Smooth muscle cell of trachea (primary cell): Measurements from ENCODE around the gene GDF9. TPM values are rescaled to one million over a fixed set of nuclear protein-coding genes. Genes with fewer than 3 reads are reported as not detected.

Experiments
- total RNA-seq: library from RNA; depleted of rRNA; stranded (reverse); fragments of >200 nt; gene quantifications from 2 replicates; pipeline ENCODE4 v1.2.1, GENCODE V29; 2014

GDF9 gene
- total RNA-seq, result 0.15 and 0.17 TPM in 2 replicates

GRCh38 chr5:132866342-132867045 is at the start of gene GDF9, which contains the start of gene UQCRQ:
Gene GDF9 (minus strand): TSS chr5:132866469. CDS start chr5:132864533, 1,936 bp downstream.
Gene UQCRQ (plus strand): TSS chr5:132866642. CDS start chr5:132866882, 240 bp downstream.

DNA sequence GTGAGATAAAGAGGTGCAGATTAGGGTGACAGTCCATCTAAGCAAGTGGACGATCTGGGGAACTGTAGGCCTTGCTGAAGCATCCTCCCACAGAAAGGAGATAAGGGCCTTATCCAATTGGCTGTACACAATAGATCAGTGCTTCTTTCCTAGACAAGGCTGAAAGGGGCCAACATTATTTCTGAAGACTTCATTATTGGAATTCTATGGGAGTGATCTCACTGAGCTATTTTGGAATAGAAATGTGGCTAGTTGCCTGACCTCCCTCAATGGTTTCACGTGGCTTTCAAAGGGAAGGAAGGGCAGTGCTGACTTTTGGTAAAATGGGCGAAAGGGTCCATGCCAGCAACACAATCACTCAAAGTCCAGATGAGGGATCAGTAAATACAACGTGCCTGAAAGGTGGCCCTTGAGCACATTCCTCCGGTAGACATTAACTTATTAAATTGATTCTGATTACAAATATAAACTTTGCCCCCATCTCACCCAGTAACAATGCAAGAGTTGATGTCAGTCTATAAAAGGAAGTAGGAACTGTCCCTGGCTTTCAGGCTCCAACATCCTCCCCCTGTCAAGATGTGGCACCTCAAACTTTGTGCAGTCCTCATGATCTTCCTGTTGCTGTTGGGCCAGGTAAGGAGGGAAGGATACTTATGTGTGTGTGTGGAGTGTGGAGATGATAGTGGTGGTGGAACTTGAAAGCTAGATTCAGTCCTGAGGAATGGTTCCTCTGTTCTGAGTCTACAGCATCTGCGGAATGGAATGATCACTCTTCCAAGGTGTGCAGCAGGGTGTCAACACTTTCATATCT is 7.1 kb upstream of the GDF9 start, which contains the start of gene LEAP2:
Gene LEAP2 (plus strand): TSS at position 550 of the 811 bp plus-strand sequence. CDS start 27 bp downstream, at position 577.

DNA sequence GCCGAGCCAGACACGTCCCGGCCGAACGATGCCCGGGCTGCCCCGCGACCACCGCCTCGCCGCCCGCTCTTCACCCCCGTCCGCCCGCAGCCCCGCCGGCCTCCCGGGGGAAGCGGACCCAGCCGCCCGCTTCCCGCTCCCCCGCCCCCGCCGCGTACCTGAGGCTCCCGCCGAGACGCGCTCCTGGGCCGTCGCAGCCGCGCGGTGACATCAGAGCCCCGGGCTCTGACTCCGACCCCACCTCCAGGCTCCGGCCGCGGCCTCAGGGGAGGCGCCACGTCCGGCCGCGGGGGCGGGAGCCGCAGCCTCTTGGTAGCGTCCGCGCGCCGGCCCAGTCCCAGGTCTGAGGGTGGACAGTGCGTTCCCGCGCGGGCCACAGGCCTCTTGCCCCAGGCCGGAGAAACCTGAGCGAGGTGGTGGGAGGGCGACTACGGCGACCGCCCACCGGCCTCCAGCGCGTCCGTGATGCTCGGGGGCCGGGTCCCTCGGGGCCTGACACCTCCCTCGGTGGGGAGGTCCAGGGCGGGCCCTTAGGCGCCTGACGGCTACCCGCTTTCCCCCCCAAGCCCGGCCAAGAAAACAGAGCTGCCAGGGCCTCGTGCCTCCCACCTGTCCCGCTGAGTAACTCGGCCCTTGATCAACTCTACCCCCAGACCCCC is 35.7 kb downstream of the GDF9 start, which contains the start of gene SHROOM1:
Gene SHROOM1 (minus strand): TSS at position 212 of the 659 bp plus-strand sequence. CDS start 4,507 bp downstream, outside the sequence.

DNA sequence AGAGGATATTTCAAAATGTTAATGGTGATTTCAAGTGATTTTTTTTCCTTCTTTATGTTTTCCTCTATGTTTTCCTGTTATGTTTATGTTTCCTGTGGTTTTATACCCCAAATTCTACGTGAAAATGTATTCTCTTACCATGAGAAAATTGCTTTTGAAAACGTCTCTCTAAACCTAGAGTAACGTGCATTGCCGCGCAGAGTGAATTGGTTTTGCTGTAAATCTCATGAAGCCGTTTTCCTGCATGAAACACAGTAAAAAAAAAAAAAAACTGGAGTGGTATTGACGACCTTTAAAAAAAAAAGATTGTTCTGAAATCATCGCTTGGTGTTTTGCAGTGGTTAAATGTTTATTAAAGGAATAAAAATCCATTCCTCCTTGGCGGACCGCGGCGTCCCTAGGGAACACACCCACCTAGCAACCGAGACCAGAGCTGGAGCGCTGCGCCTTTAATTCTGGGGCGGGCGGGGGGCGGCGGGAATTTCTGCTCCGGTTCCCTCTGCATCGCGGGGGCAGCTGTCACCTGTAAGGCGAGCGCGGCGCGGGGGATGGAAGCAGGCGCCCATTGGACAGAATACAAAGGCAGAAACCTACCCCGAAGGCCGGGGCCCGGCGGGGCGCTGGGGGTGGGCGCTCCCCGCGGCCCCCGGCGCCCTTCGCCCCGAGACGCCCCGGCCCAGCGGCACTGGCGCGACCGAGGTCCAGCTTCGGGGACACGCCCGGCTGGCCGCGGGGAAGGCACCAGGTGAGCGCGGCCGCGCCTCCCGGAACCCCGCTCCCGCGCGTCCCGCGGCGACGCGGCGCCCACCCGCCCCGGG is 53.3 kb downstream of the GDF9 start, which contains the start of gene SOWAHA:
Gene SOWAHA (plus strand): TSS at position 522 of the 818 bp plus-strand sequence. CDS start 320 bp downstream, outside the sequence.

Other genes starting within 250 kb of the GDF9 start
- not detected in 2 replicates for gene IL13, start 208.3 kb downstream of the GDF9 start, total RNA-seq
- not detected in 2 replicates for gene IL4, start 192.5 kb downstream of the GDF9 start, total RNA-seq
- gene KIF3A, start 128.9 kb downstream of the GDF9 start, total RNA-seq, result 7.8 and 12.2 TPM in 2 replicates
- gene CCNI2, start 119.0 kb downstream of the GDF9 start, total RNA-seq, result not detected in 2 replicates
- 53.4 and 74.6 TPM in 2 replicates for gene SEPTIN8, start 89.2 kb downstream of the GDF9 start, total RNA-seq
- 0.15 and 0.17 TPM in 2 replicates for gene SOWAHA, start 53.2 kb downstream of the GDF9 start, total RNA-seq
- 8.6 and 9.1 TPM in 2 replicates for gene SHROOM1, start 35.8 kb downstream of the GDF9 start, total RNA-seq
- 97.4 and 130 TPM in 2 replicates for gene UQCRQ, start 173 bp upstream of the GDF9 start, total RNA-seq
- gene LEAP2, start 7.2 kb upstream of the GDF9 start, total RNA-seq, result 0.15 and 0.50 TPM in 2 replicates
- gene AFF4, start 97.2 kb upstream of the GDF9 start, total RNA-seq, result 45.8 and 54.0 TPM in 2 replicates
- 11.9 and 17.0 TPM in 2 replicates for gene ZCCHC10, start 160.1 kb upstream of the GDF9 start, total RNA-seq
- 129 and 165 TPM in 2 replicates for gene HSPA4, start 185.5 kb upstream of the GDF9 start, total RNA-seq